GM19240 (cell line): ENCODE data around the gene CELSR1.

ENCODE experiments used
- DNase-seq: peaks from one replicate; pipeline ENCODE4 v3.0.0; 2011; ENCODE audit warnings: low spot score; ENCODE audit not compliant: insufficient read length

Gene CELSR1

DNA sequence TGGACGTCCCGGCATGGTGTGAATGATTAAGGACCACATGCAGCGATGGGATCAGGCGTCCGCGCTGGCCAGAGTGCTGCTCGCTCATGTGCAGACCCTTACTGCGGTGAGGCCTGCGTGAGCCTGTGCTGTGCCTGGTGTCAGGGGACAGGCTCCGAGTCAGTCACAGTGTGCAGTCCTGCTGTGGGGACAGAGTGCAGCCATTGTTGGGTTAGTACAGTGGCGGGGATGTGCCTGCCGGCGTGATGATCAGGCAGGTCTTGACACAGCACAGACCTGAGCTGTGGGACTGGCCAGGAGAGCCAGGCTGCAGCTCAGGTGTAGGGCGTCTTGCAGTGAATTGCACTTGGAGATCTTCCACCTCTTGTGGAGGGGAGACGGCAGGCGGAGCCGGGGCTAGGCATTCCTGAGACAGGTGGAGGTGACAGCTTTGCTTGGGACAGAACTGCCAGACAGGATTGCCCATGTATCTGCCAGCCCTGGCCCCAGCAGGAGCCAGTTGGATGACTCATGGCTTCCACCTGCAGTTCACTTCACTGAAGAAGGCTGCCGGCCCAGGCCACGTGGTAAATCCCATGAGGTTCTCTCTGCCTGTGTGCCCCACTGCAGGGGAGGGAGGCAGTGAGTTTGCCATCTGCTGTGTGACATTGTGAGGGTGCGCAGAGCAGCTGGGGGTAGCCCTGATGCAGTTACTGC is 184.6 kb downstream of the CELSR1 start:
- DNase-seq = no peak

DNA sequence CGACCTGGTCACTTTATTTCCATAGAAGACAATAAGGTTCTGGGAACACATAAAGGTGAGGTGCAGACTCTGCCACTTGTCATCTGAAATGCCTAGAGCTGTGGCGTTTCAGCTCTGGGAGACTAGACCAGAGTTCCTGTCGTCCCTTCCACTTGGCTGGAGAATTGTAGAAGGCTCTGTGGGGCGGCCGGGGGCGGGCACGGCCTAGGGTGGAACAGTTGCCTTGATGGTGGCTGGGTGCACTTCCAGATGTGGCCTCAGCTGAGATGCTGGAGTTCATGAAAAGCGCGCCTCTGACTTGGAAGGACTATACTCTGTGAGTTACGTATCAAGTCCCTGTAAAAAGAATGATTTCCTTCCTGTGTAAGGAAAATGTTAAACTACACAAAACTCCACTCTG is 185.1 kb downstream of the CELSR1 start:
- no peak for DNase-seq

DNA sequence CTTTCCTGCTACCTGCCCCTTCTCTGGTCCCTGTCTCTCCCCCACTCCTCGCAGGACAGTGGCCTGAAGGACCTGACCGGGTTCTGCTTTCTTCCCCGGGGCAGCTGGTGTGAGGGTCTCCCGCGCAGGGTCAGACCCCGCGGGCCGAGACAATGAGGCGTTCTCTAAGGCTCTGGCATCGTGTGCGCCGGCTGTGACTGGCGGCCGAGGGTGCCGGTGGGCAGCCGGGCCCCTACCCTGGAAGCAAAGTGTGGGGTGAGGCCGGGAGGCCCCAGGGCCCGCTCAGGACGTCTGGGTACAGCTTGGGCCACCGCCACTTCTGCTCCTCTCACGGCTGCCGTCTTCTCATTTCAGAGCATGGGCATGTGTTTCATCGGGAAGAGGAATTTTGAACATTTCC is 185.7 kb downstream of the CELSR1 start:
- DNase-seq = no peak

DNA sequence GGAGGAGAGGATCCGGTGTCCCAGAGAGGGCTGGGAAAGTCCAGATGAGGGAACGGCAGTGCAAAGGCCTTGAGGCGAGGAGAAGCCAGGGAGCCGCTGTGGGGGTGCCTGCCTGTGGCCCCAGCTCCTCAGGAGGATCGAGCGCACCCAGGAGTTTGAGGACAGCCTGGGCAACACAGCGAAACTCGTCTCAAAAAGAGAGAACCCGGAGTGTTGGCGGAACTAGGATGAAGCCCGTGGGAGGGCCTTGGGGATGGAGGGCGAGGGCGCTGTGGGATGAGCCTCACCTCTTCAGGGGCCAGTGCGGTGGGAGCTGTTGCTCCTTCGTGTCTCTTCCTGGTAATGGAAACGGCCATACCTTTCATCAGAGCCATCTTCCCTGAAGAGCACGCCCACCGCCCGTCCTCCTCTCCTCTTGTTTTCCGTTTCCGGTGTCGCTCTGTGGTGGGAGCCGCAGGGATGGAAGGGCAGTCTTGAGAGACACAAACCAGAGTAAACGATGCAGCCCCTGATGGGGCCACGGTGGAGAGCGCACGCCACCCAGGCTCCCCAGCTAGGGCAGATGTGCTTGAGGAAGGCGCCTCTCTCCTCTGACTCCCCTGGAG is 186.2 kb downstream of the CELSR1 start:
- DNase-seq = no peak

DNA sequence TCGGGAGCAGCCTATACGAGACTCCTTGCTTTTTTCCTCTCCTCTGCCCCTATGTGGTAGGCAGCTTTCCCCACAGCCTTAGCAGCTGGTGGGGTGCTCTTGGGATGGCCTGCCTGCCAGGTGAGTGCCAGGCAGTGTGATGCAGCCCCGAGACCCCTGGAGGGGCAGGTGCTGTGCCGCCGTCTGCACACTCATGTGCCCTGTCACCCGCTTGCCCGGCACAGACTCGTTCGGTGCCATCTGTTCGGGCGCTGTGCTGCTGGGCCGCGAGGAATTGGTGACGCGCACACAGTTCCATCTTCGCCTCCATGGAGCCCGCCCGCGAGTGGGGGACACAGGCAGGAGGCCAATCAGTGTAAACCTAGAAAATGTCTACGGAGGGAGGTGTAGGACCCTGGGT is 186.8 kb downstream of the CELSR1 start:
- no peak for DNase-seq

DNA sequence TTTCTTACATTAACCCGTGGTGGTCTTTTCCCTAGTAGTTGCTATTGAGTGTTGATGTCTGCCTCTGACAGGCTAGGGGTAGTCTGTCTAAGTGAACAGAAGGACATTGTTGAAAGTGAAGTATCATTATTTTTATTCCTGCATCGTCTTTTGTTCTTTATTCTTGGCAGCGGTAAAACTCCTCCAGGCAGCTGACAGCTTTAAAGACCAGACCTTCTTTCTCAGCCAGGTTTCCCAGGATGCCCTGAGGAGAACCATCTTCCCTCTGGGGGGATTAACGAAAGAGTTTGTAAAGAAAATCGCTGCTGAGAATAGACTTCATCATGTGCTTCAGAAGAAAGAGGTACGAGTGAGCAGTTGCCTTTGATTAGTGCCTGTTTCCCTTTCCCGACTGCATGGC is 187.3 kb downstream of the CELSR1 start:
- no peak for DNase-seq

DNA sequence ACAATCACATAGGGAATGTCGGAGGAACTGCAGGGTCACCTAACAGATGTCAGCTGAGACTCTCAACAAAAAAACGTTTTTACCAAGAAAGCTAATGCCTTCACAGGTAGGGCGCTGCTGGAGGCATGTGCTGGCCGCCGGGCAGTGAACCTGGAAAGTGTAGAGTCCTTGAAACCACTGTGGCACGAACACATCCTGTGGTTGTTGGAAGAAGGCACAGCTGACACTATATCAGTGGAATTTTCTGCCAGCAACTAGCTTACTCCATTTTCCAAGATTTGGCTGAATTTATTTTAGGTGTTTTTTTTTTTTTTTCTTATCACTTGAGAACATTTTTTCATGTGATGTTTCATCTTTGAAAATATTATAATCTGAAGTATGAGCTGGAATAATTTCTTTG is 187.7 kb downstream of the CELSR1 start:
- DNase-seq = no peak

DNA sequence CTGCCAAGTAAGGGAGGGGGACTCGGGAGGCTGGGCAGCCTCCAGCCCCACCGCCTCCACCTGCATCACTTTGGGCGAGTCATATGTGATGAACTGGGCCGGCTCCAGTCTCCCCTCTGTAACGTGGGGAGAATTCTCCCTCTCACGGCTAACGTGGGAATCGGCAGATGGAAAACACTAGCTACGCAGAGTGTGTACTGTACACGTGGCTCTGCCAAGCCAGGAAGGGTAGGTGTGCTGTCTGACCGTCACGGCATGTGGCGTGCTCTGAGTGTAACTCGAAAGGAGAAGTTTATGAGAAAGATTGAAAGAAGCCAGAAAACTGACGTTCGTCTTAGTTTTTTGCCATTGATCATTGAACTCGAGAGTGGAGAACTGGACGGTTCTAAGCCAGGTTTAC is 188.2 kb downstream of the CELSR1 start:
- no peak for DNase-seq

DNA sequence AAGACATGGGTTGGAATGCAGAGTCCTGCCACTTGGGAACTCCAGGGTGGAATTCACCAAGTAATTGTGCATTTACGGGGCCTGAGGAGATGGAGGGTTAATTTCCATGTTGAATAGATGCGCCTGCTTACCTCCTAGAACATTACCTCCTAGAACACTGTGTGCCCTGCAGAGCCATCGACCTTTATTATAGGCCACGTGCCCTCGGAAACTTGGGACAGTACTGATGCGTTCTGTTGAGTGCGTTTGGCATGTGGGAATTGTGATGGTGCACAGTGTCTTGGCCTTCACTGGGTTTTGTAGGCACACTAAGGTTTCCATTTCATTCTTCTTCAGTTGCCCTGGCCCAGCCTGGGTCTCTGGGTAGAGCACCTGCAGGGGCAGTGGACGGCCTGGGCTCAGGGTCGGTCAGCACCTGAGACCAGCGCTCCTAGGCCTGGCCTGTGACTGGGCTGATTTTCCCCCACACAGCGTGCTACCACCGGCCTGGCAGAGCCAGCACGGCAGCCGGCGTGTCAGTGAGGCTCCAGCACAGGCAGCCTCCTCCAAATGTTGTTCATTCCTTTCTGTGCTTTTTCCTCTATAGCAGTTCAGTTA is 189.2 kb downstream of the CELSR1 start:
- no peak for DNase-seq

DNA sequence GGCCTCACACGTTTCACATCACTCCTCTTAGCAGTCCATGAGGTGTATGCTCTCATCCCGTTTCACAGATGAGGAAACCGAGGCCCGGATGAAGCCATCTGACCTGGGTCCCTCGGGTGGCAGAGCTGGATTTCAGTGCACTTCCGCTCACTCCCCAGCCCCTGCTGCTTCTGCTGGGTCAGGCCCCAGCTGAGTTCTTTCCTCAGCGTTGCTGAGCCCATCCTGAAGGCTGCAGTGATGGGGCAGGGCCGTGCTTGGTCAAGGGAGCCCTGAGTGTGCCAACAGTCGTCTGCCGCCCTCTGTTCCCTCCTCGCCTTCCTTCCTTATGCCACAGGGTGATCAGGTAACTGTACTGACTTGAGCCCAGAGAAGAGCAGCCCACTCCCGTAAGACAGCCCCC is 189.8 kb downstream of the CELSR1 start:
- no peak for DNase-seq

DNA sequence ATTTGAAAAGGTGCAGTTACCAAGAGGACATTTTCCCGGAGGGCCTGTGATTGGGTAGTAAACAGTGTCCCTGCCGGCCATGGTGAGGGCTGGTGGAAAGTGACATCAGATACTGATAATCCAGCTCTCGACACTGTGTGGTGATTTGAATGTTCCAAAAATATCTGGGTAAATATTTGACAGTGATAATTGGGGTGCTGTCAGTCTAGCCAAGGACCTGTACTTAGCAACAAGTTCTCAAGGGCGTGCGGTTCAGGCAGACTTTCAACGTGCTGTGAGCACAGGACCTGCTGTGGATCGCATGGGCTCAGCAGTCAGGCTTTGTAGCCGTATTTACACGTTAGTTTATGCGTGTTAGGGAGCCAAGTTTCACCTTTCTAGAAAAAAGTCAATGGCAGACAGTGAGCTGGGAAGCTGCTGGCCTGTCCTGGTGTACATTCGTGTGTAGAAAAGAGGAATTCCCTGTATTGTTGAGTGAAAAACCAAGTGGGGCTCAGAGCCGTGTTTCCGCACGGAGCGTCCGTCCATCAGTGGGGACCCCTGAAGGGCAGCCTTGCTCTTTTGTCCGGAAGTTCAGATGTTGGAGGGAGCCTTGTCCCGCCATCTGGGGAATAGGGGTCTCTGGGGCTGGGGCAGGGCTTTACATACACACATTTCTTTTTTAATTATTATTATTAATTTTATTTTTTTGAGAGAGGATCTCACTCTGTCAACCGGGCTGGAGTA is 190.6 kb downstream of the CELSR1 start:
- no peak for DNase-seq

DNA sequence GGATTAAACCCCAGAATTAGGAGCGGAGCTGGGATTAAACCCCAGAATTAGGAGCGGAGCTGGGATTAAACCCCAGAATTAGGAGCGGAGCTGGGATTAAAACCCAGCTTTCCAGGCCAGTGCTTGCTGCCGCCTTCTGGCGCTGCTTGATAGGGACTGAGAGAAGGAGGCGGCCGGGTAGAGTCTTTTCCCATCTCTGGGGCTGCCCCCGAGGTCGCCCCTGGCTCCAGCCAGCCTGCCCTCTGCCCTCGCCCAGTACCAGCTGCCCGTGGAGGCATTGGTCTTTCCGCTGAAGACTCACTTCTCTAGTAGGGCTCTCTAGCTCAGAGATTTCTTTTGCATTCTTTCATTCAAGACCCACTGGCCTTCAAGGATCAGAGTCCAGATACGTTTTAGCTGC is 196.7 kb downstream of the CELSR1 start:
- DNase-seq = no peak

DNA sequence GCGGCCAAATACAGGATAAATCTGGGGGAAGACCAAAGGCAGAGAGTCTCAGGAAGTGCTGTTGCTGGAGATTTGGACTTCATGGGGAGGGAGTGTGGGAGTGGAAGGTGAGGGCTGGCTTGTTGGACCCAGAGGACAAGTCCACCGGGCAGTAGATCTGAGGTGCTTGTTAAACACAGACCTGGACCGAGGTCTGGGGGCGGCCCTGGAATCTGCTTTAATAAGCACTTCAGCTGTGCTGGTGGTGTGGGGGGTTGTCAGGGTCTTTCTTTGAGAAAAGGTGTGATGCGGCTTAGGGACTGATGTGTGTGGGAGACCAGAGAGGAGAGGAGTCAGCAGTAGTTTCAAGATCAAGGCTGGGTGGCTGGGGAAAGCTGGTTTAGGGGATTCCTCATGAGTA is 197.5 kb downstream of the CELSR1 start:
- DNase-seq = no peak

DNA sequence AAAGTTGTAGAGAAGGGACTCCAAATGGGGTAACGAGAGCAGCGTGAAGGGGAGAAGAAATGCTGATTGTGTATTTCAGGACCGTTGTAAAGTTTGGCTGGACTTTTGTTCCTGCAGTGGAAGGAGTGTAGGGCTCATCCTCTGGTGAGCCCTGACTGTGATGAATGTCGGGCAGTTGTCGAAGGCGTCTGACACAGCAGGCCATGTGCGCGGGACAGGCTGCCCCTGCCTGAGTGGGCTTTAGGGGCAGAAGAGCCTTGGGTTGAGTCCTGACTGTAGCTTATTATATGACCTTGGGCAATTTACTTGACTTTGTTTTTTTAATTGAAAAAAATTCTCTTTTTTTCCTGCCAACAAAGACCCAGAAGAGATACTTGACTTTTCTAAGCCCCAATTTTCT is 198.8 kb downstream of the CELSR1 start:
- no peak for DNase-seq

DNA sequence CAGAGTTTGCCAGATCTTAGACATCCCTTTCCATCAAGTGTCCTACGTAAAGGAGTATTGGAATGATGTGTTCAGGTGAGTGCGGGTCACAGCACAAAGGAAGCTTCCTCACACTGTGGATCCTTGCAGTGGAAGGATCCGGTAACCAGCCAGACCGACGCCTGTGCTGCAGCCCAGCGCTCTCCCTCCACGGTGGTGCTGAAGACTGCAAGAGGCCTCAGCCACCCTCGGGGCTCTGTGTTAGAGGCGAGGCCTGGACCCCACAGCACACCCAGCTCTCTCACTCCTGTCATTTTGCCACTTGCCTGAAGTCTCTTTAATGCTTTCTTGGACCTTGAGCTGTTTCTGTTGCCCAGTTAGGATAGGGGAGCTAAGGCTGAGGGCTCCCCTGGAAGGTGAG is 199.6 kb downstream of the CELSR1 start:
- DNase-seq = no peak

DNA sequence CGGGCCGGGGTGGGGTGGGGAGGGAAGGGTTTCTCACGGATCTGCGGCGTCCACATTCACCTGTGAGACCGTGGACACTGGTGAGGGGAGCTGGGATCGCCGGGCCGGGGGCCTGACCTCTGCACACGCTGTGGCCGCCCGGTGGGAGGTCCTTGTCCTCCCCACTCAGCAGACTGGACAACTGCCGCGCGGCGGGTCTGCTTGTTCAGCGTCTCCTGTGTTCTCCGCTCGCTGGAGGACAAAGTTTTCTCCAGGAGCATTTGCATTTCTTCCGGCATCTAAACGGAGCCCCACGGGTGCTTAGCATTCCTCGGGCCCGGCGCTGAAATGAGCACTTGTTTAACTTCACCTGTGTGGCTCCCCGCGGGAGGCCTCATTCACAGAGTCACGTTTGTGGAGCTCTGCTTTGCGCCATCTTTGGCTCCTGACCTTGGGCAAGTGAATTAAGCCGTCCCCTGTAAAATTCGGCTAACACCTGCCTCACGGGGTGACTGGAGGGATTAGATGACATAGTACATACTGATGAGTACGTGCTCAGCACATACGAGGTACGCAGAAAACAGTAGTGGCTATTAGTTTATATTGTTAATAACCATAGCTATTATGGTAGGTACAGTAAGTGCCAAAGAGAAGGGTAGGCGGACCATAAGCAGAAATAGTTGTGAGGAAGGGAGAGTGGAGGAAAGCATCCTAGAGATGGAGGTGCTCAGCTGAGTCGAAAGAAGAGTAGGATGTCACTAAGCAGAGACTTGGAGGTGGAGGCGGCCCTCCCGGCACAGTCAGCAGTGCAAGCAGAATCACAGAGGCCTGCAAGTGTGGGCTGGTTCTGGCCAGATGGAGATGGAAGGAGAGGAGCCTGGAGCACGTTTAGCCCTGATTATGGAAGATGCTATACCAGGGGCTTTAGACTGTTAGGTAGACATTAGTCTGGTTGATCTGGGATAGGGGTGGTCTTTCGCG is 201.0 kb downstream of the CELSR1 start:
- DNase-seq = no peak

DNA sequence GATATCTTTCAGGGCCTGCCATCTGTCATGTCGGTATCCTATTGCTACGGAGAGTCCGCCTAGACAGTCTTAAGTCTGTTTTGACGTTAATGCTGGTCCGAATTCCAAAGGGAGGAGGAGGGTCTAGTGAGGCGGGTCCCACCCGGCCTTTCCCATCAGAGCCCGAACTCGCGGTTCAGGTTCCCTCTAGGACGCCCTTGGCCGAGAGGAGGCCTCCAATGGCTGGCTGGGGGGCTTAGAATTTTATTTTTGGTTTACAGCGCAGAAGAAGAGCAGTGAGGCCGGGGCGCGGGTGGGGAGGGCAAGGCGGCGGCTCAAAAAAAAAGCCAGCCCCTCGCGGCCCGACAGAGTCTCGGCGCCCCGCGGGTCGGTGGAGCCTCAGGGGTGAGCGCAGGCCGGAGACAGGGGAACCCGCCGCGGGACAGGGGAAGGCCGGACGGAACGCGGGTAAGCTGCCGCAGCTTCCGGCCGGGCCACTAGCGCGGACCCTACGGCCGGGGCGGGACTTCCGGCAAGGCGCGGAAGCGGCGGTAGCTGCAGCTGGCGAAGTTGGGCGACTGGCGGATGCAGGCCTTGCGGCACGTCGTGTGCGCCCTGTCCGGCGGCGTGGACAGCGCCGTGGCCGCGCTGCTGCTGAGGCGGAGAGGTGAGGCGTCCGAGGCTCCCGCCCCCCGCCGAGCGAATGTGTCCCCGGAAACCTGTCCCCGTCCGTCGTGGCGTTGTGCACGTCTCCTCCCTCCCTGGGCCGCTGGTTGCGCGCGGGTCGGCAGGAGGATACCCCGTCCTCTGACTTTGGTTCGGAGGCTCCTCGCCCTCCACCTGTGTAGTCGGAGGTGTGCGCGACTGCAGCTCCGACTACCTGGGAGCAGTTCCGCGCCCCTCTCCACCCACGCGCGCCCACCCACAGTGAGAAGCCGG is 202.0 kb downstream of the CELSR1 start, which contains the start of gene TRMU:
TSS of gene TRMU (plus strand) at position 514 of the 918 bp plus-strand sequence. CDS start at position 565, 51 bp downstream.
- DNase-seq = peak; percentile 98

DNA sequence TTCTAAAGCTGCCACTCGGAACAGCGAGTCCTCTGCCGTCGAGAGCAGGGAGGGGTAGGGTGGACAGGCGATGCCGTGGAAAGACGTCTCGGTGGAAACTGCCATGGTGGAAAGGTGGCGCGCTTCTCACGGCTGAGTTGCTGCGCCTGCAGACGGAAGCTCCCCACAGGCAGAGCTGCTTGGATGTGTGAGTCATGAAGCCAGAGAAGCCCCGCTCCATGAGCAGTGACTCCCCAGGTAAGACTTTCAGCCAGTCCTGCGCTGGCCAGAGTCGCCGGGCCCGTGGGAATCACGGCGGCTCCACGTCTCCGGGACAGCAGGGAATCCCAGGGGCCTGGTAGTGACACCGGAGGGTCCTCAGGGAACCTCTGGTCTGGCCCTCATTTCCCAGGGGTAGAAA is 205.9 kb downstream of the CELSR1 start:
- DNase-seq = no peak

DNA sequence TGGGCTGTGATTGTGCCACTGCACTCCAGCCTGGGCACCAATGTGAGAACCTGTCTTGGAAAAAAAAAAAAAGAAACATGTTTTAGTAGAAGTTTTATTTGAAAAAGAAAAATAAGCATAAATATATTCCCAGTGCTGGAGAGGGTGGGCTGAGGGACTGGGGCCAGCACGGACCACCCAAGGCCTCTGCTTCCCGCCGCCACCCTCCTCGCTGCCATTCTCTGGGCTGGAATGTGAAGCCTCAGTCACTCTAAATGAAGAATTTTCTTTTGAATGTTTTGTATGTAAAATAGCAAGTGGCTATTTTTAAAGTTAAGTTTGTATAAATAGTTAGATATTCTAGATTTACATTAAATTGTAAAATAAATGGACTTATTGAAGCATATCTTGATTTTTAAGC is 207.0 kb downstream of the CELSR1 start:
- no peak for DNase-seq

DNA sequence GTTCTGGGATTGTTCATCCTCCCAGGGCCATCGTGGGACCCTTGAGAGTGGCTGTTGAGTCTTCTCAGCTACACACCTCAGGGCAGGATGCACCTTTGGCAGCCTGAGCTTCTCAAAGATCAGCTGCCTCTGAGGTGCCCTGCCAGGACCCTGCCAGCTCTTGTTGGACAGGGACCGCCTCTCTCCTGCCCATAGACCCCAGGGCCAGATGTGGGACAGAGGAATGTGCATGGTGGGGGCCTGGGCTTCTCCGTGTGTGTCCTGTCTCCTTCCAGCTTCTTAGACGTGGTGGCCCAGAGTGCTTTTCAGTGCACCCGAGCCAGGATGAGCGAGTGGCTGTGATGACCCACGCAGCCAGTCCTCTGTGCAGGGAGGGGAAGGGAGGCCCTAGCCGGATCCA is 207.8 kb downstream of the CELSR1 start:
- DNase-seq = no peak
